ENCODE results near the gene NIPAL4. TPM values are rescaled to one million over a fixed set of nuclear protein-coding genes. Genes with fewer than 3 reads are reported as not detected.

Gene NIPAL4
- total RNA-seq, 1 experiment from 2014 or later: not detected

DNA sequence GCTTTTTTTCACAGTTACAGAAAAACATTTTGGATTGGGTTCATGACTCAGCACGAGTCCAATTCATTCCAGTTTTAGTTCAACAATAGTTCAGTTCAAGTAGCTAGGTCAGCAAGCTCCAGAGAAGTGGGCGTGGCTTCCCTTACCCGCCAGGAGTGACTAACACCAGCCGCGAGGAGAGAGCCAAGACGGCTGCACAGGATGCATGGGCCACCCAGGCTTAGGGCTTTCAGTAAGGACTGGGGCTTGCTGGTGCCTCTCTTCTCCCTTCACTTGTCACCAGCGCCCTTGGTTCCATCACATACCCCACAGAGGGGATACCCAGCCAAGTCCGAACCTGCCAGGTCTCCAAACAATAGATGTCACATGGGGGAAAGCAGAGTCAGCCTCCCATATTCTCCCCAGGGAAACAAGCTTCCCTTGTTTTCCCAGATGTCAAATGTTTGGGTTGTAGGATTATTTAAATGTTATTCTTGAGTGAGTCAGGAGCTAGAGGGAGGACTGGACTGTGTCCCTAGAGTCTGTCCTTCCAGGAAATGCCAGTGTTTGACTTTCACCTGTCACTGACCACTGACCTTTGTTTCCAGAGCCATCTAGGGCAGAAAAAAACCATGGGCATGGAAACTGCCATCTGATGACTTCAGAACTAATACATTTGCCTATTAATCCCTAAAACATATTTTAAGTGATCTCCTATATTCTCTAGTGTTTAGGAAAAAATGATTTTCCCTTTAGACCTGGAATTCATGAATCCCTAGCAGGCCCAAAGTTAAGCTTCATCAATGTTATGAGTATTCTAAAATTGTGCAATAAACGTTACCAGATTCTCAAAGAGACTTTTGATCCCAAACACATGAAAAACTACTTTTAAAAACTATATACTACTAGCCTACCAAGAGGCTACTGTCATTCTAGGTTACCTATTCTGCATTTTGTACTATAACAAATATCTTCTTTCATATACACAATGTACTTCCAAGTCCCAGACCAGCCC lies 51.9 kb downstream of the NIPAL4 start:
- no peaks in the 10 kb centered on the region for H3K9me3 ChIP-seq (ENCODE audit: control insufficient read depth, insufficient read depth, low read depth, low read length)
- intact Hi-C loops (cut with micrococcal nuclease; ENCODE audit: unreplicated experiment) (no loop called here), in situ Hi-C loops (cut with HindIII; ENCODE audit: low pct_unique_long_range_greater_than_20kb, low sequenced_read_pairs) (no loop called here)
- H3K36me3 ChIP-seq (ENCODE audit: control insufficient read depth, insufficient read depth, low read length): no peaks in the 10 kb centered on the region
- peak; percentile 78 for DNase-seq (ENCODE audit: low read depth, low spot score)
- CTCF ChIA-PET: interaction anchor here (0.6 kb wide), 1 partner anchor 232 kb away, joined by 10 read pairs; the partner anchor contains the start of gene LSM11
- ATAC-seq: peak; percentile 88
- no peaks in the 10 kb centered on the region for H3K27me3 ChIP-seq (ENCODE audit: control insufficient read depth, insufficient read depth, low read length)
- no TSS peak for BruUV-seq (replicated peaks)
- no peak for TF ChIP-seq SIN3A (IDR thresholded peaks at IDR 0.05; ENCODE audit: borderline replicate concordance, insufficient read depth, low read depth, low read length)
- TF ChIP-seq TCF7L2 (IDR thresholded peaks at IDR 0.05; ENCODE audit: low read depth, low read length): no peak
- TF ChIP-seq, protein P1, sequence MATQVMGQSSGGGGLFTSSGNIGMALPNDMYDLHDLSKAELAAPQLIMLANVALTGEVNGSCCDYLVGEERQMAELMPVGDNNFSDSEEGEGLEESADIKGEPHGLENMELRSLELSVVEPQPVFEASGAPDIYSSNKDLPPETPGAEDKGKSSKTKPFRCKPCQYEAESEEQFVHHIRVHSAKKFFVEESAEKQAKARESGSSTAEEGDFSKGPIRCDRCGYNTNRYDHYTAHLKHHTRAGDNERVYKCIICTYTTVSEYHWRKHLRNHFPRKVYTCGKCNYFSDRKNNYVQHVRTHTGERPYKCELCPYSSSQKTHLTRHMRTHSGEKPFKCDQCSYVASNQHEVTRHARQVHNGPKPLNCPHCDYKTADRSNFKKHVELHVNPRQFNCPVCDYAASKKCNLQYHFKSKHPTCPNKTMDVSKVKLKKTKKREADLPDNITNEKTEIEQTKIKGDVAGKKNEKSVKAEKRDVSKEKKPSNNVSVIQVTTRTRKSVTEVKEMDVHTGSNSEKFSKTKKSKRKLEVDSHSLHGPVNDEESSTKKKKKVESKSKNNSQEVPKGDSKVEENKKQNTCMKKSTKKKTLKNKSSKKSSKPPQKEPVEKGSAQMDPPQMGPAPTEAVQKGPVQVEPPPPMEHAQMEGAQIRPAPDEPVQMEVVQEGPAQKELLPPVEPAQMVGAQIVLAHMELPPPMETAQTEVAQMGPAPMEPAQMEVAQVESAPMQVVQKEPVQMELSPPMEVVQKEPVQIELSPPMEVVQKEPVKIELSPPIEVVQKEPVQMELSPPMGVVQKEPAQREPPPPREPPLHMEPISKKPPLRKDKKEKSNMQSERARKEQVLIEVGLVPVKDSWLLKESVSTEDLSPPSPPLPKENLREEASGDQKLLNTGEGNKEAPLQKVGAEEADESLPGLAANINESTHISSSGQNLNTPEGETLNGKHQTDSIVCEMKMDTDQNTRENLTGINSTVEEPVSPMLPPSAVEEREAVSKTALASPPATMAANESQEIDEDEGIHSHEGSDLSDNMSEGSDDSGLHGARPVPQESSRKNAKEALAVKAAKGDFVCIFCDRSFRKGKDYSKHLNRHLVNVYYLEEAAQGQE (IDR thresholded peaks at IDR 0.05; ENCODE audit: insufficient read depth in 1 of 2, low read depth in 2 of 2, low read length in 1 of 2): no peak
- TF ChIP-seq, protein P2, sequence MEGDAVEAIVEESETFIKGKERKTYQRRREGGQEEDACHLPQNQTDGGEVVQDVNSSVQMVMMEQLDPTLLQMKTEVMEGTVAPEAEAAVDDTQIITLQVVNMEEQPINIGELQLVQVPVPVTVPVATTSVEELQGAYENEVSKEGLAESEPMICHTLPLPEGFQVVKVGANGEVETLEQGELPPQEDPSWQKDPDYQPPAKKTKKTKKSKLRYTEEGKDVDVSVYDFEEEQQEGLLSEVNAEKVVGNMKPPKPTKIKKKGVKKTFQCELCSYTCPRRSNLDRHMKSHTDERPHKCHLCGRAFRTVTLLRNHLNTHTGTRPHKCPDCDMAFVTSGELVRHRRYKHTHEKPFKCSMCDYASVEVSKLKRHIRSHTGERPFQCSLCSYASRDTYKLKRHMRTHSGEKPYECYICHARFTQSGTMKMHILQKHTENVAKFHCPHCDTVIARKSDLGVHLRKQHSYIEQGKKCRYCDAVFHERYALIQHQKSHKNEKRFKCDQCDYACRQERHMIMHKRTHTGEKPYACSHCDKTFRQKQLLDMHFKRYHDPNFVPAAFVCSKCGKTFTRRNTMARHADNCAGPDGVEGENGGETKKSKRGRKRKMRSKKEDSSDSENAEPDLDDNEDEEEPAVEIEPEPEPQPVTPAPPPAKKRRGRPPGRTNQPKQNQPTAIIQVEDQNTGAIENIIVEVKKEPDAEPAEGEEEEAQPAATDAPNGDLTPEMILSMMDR (IDR thresholded peaks at IDR 0.05): no peak
- TF ChIP-seq POLR2AphosphoS5 (IDR thresholded peaks at IDR 0.05; ENCODE audit: low read depth, low read length): no peak
- POLR2A ChIA-PET: no interaction called here
- H3K4me3 ChIP-seq (ENCODE audit: low read depth in 2 of 2, low read length in 2 of 2): no peak overlapping the region
- no peaks in the 10 kb centered on the region; the same call in 1 of the 2 replicates for H3K4me1 ChIP-seq (ENCODE audit: control insufficient read depth, insufficient read depth, low read length)
- no peak overlapping the region for H3K27ac ChIP-seq (ENCODE audit: low read length)

DNA sequence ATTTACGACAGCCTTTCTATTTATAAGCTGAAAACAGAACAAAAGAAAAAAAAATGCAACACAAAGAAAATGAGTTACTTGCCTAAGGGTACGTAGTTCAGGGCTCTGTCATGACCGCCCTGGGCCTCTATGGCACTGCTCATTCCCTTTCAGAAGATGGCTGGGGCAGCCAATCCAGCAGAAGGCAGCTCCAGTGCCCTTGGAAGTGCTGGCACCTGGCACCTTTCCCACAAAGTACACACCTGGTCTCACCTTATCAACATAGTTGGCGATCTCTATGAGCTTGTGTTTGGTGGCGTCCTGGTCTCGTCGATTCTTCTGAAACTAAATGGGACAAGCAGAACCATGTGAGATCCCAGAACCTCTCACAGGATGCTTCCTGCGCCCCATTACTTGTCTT lies 53.2 kb downstream of the NIPAL4 start:
- H3K27ac ChIP-seq (ENCODE audit: low read length): no peak overlapping the region
- H3K9me3 ChIP-seq (ENCODE audit: control insufficient read depth, insufficient read depth, low read depth, low read length): no peaks in the 10 kb centered on the region
- in situ Hi-C loops (cut with HindIII; ENCODE audit: low pct_unique_long_range_greater_than_20kb, low sequenced_read_pairs) (no loop called here), intact Hi-C loops (cut with micrococcal nuclease; ENCODE audit: unreplicated experiment) (no loop called here)
- DNase-seq (ENCODE audit: low read depth, low spot score): no peak
- no peaks in the 10 kb centered on the region for H3K36me3 ChIP-seq (ENCODE audit: control insufficient read depth, insufficient read depth, low read length)
- no peaks in the 10 kb centered on the region for H3K27me3 ChIP-seq (ENCODE audit: control insufficient read depth, insufficient read depth, low read length)
- ChIA-PET CTCF (no interaction called here), POLR2A (no interaction called here)
- ATAC-seq: no peak
- TF ChIP-seq SIN3A (IDR thresholded peaks at IDR 0.05; ENCODE audit: borderline replicate concordance, insufficient read depth, low read depth, low read length): no peak
- no peak for TF ChIP-seq POLR2AphosphoS5 (IDR thresholded peaks at IDR 0.05; ENCODE audit: low read depth, low read length)
- no peak for TF ChIP-seq TCF7L2 (IDR thresholded peaks at IDR 0.05; ENCODE audit: low read depth, low read length)
- TF ChIP-seq, protein P2 (IDR thresholded peaks at IDR 0.05): no peak
- TF ChIP-seq, protein P1 (IDR thresholded peaks at IDR 0.05; ENCODE audit: insufficient read depth in 1 of 2, low read depth in 2 of 2, low read length in 1 of 2): no peak
- no peaks in the 10 kb centered on the region; the same call in 1 of the 2 replicates for H3K4me1 ChIP-seq (ENCODE audit: control insufficient read depth, insufficient read depth, low read length)
- no peak overlapping the region for H3K4me3 ChIP-seq (ENCODE audit: low read depth in 2 of 2, low read length in 2 of 2)
- no TSS peak for BruUV-seq (replicated peaks)
